22Rv1 (cell line): ENCODE measurements around the gene MMAB.
"Not testable (repeated sequence)": the region's sequence is repeated elsewhere in the genome, so short reads cannot be mapped to it uniquely, and the experiment has no call there.

Experiments used
- H3K27ac ChIP-seq: fragments of 450-650 bp; 2 replicates; pipeline ENCODE4 v1.5.1; 2017
- ZFX ChIP-seq: fragments of 450-650 bp; IDR thresholded peaks from 2 replicates; pipeline ENCODE4 v1.6.1; 2017; ENCODE audit warnings: antibody characterized with exemption, borderline replicate concordance
- TF ChIP-seq, protein P1 (sequence below): fragments of 450-650 bp; IDR thresholded peaks from 2 replicates; pipeline ENCODE4 v1.5.1; 2017; ENCODE audit warnings: mild to moderate bottlenecking

Gene MMAB

DNA sequence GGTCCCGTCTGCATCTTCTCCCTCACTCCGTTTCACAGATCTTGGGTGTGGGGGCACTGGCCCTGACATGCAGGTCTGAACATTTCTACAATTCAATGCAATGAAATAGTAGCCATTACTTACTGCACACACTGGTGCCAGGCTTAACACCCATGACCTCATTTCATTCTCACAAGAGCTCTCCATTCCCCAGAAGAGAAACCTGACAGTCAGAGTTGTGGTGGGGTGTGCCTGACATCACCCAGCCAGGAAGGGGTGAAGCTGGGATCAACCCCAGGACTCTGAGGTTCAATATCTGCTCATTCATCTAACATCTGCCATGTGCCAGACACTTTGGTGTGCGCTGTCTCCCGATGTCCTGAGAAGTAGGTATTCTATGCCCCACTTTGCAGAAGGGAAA, 35.0 kb upstream of the MMAB start:
- H3K27ac ChIP-seq, result no peak overlapping the region
- TF ChIP-seq, protein P1, sequence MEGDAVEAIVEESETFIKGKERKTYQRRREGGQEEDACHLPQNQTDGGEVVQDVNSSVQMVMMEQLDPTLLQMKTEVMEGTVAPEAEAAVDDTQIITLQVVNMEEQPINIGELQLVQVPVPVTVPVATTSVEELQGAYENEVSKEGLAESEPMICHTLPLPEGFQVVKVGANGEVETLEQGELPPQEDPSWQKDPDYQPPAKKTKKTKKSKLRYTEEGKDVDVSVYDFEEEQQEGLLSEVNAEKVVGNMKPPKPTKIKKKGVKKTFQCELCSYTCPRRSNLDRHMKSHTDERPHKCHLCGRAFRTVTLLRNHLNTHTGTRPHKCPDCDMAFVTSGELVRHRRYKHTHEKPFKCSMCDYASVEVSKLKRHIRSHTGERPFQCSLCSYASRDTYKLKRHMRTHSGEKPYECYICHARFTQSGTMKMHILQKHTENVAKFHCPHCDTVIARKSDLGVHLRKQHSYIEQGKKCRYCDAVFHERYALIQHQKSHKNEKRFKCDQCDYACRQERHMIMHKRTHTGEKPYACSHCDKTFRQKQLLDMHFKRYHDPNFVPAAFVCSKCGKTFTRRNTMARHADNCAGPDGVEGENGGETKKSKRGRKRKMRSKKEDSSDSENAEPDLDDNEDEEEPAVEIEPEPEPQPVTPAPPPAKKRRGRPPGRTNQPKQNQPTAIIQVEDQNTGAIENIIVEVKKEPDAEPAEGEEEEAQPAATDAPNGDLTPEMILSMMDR, result no peak
- no peak for TF ChIP-seq ZFX

DNA sequence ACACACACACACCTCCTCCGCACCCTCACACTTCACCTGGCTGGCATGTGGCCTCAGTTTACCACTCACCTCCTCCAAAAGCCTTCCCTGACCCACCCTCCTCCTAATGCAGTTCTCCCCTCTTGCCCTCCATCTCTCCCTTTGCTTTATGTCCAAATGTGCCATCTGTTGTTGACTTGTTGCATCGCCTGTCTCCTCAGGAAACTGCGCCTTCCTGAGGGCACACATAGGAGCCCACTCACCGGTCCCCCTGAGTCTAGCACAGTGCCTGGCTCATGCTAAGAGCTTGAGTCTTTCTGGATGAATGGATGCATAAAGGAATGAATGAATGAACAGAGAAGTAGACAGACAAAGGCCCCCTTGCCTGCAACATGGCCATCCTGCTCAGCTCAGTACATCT, 34.3 kb upstream of the MMAB start:
- no peak for TF ChIP-seq ZFX
- TF ChIP-seq, protein P1, result no peak
- no peak overlapping the region for H3K27ac ChIP-seq

DNA sequence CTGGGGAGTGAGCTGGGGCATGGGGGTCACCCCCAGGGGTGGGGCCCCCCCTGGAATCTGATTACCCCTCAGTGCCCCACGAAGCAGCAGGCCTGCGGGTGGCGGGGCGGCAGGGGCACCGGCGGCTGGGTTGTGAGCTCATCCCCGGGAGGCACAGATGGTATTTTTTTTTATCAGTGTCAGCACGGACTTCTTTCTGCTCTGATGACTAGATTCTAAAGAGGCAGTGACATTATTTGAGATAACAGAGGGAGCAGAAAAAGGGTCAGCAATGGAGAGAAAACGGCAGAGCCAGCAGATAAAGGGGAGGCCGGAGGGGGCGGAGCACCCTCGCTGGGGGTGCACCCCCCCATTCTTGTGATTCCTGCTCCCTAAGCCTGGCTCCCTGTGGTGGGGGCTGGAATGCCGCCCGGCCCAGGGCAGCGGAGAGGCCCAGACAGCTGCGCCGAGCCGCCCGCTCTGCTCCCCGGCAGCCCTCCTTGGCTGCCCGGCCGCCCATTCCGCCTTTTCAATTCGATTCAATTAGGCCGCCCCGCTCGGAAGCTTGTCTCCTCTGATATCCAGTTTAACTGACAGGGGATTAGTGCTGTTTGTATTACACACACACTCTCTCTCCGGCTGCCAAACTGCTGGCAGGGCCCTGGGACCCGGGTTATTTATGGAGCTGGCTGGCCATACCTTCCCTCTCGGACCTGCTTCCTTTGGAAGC, 33.2 kb upstream of the MMAB start:
- H3K27ac ChIP-seq, result no peak overlapping the region
- TF ChIP-seq ZFX, result no peak
- TF ChIP-seq, protein P1, result no peak

DNA sequence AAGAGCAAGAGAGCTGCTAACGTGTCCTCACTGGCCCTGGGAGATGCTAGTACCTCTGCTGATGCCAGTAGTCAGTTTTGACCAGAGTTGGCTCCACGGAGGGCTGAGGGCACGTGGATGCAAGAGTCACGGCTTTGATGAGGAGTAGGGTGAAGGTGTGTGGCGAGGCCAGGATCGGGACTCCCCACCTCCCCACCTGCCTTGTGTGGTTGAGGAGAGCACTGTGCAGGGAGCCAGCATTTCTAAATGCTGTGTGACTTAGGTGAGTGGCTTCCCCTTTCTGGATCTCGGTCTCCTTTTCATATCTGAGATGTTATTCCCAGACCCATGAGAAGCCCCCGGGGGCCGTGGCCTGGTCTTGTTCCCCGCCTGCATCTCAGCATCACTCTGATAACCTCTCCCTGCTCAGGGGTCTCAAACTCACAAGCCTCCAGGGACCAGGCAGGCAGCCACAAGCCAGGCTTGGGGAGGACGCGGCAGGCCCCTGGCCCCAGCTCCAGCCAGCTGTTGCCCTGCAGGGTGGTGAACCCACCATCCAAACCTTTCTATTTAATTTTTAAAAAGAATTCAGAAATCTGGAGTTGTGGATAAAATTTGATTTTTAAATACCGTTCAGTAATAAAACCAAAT, 32.4 kb upstream of the MMAB start:
- H3K27ac ChIP-seq, result no peak overlapping the region
- TF ChIP-seq, protein P1, result no peak

DNA sequence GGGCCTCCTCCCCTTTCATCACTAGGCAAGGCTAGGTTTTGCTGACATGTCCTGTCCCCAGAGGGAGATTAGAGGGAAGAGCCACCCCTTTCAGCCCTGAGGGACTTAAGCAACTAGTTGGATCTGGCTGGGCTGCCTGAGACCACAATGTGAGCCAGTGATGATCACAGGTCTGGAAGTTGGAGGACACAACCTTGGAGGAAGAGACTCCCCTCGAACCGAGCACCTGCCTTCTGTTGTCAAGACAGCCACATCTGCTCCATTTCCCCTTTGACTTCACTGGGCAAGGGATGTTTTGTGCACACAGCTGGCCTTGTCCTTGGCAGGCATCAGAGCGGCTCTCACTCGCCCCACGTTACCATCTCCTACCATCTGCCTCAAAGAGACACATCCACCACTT, 31.7 kb upstream of the MMAB start:
- TF ChIP-seq, protein P1, result no peak
- TF ChIP-seq ZFX, result no peak
- H3K27ac ChIP-seq, result no peak overlapping the region

DNA sequence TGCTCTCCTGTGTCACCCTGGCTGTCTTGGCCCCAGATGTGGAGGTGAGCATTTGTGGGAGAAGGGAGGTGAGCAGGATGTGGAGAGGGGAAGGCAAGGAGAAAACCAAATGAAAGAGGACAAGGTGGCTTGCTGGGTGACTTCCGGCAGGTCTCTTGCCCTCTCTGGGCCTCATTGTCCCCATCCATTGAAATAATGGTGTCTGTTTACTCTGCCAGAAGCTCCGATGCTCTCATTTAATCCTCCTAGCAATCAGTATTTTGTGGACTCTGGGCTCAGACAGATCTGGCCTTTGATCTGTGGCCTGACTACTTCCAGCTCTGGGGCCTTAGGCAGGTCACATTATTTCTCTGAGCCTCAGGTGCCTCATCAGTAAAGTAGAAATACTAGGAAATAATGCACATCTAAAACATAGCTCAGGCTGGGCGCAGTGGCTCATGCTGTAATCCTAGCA, 30.9 kb upstream of the MMAB start:
- TF ChIP-seq, protein P1, result no peak
- no peak for TF ChIP-seq ZFX
- H3K27ac ChIP-seq, result no peak overlapping the region

DNA sequence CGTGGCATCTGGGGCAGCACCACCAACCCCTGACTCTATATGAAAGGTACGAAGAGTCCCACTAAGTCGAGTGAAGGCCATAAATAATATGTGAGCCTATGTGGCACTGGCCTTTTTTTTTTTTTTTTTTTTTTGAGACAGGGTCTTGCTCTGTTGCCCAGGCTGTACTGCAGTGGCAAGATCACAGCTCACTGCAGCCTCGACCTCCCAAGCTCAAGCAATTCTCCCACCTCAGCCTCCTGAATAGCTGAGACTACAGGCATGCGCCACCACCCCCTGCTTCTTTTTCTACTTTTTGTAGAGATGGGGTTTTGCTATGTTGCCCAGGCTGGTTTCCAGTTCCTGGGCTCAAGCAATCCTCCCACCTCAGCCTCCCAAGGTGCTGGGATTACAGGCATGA, 28.8 kb upstream of the MMAB start:
- not testable (repeated sequence) for H3K27ac ChIP-seq
